Femur (tissue), 1 donor: ENCODE results near the gene PC.

Experiments
- DNase-seq: peaks from one replicate; pipeline ENCODE4 v3.0.0-alpha.2; 2017

Gene PC

GRCh38 chr11:66910016-66910415 lies 48.2 kb downstream of the PC start:
- no peak for DNase-seq

GRCh38 chr11:66909181-66909580 lies 49.0 kb downstream of the PC start:
- no peak for DNase-seq

GRCh38 chr11:66907751-66908630 lies 50.2 kb downstream of the PC start:
- DNase-seq: no peak

- DNase-seq: no peak
Observed at GRCh38 chr11:66906061-66906733, 52.0 kb downstream of the PC start.

DNA sequence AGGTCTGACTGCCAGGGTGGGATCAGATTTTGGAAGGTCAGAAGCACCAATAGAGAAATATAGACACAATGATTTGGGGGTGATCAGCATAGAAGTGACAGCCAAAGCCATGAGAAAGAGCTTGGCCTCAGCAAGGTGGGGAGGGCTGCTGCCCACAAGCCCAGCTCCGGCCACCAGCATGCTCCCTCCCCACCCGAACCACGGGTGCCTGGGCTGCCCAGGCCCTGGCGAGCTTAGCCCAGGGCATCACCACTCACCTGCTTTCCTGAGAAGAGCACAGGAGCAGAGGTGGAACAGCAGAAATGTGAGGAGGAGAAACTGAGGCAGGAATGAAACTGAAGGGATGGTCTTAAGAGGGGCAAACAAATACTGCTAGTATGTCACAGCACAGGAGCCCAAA lies 52.6 kb downstream of the PC start:
- DNase-seq: no peak

GRCh38 chr11:66904981-66905521 lies 53.1 kb downstream of the PC start:
- no peak for DNase-seq

DNA sequence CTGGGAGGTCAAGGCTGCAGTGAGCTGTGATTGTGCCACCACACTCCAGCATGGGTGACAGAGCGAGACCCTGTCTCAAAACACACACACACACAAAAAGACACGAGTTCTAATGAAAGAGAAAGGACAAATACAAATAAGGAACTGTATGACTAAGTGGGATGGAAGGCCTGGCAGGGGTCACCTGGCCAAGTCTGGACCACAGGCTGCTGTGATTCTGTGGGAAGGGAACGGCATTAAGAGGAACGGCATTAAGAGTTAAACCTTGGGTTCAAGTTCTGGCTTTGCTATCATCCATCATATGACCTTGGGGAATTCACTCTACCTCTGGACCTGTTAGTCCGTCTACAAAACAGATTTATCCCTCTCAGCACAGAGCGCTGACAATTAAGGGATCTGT lies 53.6 kb downstream of the PC start:
- no peak for DNase-seq

DNA sequence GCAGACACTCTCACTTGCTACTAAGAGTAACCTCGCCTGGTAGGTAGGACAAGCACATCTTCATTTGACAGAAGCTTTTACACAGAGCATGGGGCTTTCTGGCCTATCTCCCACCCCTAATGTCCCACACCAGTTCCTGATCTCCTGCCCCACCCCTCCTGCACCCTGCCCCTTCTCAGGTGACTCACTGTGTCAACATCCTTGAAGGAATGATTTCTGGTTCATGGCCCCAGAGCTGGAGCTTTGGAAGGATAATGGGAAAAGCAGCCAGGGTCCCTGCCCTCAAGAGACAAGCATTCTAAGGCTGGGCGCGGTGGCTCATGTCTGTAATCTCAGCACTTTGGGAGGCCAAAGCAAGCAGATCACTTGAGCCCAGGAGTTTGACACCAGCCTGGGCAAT lies 54.1 kb downstream of the PC start:
- no peak for DNase-seq

DNA sequence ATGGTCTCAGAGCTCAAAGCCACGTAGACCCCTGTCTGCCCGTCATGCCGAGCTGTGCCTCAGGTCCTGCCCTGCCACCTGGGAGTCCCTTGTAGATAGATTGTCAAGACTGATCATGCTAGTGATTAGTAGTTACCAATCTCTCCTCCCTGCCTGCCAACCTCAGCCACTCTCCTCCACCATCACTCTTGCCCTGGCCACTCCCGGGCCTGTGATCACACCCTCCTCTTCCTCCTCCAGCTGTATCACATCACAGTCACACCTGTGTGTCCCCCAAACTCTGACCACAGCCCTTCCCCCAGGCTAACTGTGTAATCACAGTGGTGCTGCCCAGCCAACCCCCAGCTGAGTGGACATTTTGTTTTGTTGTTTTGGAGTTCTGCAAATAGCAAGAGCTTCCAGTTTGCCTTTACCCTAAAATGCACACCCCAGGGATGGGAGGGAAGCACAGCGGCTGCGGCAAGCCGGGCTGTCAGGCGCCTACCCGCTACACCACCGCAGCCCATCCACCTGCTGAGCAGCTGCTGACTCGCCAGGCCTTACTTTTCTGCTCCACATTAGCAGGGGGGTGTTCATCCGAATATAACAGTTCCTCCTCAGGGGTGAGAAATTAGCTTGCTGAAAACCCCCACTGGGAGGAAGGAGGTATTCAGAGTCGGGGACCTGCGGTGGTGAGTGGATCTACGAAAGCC lies 55.6 kb downstream of the PC start:
- DNase-seq: no peak

DNA sequence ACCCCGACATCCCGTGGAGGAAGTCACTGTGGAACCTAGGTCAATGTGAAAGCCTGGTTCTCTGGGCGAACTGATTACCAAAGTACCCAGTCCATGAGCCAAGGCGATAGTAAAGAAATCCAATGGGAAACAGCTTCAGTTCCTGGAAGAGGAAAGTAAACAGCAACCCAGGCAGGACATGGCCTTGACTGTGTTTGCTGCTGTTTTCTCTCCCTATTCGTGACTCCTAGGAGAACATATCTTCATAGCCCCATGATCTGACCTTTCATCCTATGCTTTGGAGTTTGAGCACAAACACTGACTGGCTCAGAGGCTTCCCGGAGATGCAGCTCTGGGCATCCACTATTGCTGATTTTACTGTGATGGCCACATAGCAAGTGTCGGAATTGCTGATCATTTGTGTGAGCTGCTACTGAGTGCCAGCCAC lies 56.2 kb downstream of the PC start:
- no peak for DNase-seq

DNA sequence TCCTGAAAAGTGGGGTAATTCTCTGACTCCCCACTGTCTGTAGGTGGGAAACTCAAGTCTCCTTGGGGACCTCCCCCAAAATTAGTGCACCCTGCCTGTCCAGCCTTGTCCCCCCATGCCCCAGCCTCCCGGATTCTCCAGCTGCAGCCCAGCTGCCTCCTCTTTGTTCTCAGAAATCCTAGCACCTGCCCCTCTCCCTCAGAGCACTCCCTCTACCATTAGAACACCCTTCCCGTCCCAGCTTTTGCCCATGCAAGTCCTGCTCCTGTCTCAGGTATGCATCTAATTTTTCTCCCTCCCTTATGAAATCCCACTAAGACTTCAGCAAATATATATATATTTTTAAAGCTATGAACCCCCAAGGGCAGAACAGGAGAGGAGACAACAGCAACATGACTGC lies 64.0 kb downstream of the PC start:
- DNase-seq: no peak

DNA sequence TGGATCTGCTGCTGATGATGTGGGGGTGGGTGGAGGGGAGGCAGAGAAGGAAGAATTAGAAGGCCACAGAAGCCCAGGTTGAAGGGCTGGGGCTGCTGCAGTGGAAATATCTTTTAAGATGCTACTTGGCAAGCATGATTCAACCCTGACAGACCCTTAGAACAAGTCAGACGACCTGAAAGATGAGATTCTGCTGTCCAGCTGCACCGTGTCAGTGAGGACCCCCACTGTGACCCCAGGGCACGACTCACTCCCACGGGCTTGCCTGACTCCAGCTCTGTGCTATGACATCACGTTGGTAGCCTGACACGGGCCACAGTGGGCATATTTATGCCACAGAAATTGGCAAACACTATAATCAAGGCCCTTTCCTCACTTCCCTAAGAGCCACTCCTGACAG lies 65.3 kb downstream of the PC start:
- DNase-seq: no peak

DNA sequence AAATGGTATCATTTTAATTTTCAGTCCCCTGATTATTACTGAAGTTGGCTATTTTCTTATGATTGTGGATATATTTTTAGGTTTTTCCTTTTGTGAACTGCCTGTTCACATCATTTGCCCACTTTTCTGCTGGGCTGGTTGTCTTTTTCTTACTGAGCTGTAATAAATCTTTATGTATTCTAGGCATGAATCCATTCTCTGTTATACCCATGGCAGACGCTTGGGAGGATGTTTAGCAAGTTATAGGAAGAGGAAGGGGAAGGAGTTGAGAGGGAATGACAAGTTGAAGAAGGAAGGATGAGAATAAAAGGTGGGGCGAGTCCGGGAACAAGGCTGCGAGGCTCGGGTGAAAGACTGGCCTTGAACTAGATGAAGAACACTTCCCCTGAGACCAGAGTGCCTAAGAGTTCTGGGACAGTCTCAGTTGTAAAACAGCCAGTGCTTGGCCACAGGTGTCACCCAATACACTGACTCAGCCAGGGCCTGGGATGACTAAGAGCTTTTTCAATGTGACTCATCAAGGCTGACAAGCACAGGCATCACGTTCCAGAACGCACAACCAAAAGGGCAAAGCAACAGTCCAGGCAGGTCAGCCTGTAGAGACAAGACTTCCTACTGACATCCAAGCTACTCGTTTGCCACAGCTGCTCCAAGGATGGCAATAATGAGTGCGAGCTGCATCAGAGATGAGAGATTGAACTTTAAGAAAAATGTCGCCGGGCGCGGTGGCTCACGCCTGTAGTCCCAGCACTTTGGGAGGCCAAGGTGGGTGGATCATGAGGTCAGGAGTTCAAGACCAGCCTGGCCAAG lies 66.1 kb downstream of the PC start:
- DNase-seq: no peak

DNA sequence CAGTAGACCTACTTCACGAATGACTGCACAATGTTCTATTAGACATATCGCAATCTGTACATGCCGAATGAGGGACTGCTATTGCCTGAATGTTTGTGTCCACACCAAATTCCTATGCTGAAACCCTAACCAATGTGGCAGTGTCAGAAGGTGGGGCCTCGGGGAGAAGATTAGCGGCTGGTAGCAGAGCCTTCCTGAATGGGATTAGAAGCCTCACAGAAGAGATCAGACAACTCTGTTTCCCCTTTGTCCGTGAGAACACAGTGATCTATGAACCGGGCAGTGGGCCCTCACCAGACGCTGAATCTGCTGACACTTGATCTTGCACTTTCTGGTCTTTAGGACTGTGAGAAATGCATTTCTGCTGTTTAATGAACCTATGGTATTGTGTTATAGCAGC lies 68.2 kb downstream of the PC start:
- DNase-seq: no peak

GRCh38 chr11:66888282-66888681 lies 69.9 kb downstream of the PC start:
- DNase-seq: no peak

DNA sequence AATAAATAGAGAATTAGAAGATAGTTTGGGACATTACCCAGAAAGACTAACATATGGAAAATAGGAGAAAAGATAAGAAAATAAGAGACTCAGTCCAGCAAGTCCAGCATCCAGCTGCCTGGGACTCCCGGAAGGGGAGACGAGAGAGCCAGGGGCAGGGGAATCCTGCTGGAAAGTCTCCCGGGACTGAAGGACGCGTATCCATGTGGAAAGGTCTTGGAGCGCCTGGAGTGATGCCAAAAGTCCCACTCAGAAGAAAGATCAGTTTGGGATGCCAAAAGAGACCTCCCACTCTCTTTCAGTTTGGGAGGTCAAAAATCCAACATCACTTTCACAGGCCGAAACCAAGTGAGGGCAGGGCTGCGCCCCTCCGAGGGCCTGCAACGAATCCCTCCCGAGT lies 70.7 kb downstream of the PC start:
- no peak for DNase-seq

- DNase-seq: no peak
Observed at GRCh38 chr11:66886671-66887221, 71.4 kb downstream of the PC start.

DNA sequence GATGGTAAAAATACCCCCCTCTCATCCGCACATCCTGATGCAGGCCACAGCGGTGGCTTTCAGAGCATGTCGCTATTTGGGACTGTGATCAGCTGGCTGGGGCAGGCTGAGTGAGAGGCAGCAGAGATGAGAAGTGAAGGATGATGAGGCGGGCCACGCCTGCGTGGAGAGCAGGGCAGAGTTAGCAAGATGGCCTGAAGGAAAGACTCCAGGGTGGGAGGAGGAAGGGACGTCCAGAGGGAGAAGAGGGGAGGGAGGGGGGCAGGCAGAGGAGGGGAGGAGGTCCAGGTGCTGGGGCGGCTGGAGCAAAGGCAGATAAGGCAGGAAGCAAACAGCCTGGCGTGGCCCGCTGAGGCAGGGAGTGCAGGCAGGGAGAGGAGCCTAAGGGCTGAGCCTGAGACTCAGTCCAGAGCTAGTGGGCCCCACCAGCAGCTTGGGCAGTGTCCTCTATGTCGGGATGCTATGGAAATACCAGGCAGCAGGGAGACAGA lies 72.2 kb downstream of the PC start:
- DNase-seq: no peak

- no peak for DNase-seq
Observed at GRCh38 chr11:66885469-66885868, 72.7 kb downstream of the PC start.

GRCh38 chr11:66884443-66884842 lies 73.7 kb downstream of the PC start:
- DNase-seq: no peak

GRCh38 chr11:66883016-66883965 lies 74.9 kb downstream of the PC start:
- DNase-seq: peak; percentile 67
